Activated T-cell treated with anti-CD3 and anti-CD28 coated beads, Interleukin-2, amount 50 U/mL, for 1 hour (primary cell): ENCODE data around the gene TCFL5.
"Not testable (repeated sequence)": the region's sequence is repeated elsewhere in the genome, so short reads cannot be mapped to it uniquely, and the experiment has no call there.

Experiments
- DNase-seq: peaks from one replicate; pipeline ENCODE4 v3.0.0-alpha.2; 2020

The TCFL5 gene

DNA sequence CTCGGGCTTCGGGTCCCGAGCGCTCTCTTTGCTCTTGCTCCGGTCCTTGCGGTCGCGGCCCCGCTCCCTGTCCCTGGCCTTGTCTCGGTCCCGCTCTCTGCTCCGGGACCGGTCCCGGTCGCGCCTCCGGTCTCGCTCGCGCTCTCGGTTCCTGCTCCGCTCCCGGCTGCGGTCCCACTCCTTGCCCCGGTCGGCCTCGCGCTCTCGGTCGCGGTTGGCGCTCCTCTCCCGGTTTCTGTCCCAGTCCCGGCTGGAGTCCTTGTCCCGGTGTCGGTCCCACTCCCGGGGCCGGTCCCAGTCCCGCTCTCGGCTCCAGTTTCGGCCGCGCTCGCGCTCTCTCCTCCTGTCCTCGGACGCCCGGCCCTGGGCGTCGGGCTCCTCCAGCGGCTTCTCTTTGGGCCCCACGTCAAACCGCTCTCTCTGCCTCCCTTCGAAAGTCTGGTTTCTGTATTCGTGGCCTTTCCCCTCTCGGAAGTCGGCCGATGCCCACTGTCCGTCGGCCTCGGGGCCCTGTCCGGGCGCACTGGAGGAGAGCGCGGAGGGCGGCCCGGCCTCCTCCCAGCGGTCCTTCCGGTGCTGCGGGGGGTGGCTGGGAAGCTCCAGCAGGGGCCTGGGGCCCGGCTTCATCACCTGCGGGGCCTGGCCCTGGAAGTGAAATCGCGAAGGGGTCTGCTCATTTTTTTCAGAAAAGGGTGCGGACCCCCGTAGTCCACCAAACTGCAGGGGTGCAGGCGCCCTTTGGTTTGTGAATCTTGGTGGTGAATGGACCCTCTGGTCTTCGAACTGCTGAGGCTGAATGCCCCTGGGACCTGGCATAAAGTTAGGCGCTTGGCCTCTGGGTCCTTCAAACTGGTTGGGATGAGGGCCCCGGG lies 17.9 kb upstream of the TCFL5 start:
- no peak for DNase-seq

DNA sequence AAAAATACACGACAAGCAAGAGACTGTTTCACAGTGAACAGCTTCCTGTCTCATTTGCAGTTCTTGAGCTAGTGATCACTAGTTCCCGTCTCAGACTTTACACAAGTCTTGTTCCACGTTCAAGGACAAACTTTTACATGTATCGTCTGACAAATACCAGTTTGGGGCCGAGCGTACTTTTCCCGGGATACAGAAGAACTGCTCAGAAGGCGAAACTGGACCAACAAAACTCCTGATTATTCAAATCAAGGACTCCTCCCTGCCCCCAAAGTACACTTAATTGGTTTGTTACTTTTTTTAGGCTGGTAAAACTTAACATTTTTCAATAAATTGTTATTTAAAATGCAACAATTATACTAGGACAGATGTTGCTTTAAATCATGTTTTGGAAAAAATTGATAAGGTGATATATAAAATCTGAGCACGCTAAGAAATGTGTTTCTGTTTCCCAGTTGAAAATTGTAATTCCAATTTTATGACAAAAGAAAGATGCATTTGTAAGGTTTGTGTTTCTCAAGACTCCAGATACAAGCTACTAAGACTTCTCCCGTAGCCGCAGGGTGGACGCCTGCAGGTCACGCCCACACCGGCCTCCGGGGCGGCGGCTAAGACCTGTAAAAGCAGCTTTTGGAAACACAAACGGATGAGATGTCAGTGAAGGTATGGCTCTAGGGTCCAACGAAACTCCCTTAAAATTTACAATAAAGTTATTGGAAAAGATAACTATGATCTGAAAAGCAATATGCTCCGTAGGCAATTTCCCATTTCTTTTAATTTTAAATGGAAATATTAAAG lies 16.8 kb upstream of the TCFL5 start:
- no peak for DNase-seq

DNA sequence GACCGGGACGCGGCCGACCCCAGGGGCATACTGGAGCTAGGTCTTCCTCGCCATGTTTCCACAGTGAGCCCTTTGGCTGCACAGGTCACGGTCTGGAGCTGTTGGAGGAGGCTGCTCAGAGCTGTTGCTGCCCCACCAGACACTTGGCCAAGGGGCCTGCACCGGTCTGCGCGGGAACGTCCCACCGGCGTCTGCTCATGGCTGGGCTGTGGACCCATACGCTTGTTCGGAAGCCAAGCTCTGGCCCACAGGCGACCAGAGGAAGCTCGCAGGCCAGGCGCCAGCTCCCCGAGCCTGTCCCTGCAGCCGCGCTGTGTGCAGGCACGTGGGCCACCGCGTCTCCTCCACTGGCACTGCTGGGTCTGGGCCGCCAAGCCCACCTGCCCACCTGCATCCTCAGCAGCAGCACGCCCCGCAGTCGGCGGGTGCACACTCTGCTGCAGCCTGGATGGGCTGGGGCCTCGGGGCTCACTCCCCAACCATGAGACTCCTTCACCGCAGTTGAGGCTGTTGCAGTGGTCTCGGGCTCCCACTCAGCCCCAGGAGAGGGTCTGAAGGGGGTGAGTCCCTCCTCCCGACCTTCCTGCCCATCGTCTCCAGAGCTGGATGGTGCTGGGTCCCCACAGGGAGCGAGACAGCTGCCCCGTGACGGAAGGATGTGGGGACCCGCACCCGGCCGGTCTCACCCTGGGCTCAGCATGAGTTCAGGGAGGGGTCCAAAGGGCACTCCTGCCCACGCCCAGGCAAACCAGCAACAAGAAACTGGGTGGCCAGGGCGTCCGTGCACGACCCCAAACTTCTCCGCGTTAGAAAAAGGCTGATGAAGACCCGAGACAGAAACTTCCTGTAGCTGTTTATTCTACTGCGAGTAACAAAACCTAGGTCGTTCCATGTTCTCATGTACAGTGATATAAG lies 15.5 kb upstream of the TCFL5 start:
- DNase-seq = no peak

DNA sequence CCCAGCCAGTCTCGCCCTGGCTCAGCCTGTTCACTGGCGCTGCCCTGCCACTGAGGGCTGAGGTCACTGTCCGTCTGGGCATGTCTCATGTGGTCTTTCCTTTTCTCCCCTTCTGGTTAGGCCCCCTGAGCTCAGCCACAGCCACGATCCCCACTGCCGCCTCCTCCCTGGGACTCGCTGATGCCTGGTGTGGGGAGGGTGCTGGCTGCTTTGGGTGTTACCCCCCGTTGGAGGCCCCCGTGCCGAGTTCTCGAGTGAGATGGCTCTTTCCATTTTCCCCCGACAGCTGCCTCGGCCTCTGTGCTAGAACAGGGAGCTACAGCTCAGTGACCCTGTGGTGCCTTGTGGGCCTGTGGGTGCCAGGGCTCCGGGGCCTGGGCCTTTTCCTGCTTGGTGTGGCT lies 14.9 kb upstream of the TCFL5 start:
- DNase-seq = no peak

DNA sequence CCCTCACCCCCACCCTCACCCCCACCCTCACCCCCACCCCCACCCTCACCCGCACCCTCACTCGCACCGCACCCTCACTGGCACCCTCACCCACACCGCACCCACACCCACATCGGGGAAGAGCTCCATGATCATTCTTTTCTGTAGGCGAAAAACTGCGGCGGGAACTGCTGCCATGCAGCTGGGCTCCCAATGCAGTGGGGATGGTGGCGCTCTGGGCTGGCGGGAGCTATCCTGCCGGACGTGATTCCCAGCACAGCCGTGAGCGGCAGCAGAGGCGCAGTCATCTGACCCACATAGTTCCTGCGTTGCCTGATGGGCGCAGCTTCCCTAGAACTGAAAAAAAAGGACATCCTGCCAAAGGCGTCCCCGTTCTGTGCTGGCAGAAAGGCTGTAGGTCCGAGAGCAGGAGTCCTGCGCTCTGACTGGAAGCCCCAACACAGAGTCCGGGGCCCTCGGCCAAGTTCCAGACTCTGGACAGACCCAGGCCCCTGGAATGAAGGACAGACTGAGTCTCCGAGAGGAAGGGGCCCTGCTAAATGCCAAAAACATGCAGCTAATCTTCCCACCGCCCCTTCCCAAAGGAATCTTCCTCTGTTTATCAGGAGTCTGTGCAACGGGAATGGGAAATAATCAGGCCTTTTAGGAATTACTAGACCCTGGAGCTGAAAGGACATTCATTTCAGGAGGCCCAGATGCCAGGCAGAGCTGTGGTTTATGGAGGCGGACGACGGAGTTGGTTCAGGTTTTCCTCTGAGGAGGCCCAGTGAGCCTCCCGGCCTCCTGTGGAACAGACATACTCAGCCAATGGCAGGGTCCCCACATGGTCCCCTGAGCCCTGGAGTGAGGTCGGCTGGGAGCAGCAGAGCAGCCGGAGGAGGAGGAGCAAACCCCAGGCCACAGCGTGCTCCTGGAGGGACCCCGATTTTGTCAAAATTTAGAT lies 14.1 kb upstream of the TCFL5 start:
- no peak for DNase-seq

DNA sequence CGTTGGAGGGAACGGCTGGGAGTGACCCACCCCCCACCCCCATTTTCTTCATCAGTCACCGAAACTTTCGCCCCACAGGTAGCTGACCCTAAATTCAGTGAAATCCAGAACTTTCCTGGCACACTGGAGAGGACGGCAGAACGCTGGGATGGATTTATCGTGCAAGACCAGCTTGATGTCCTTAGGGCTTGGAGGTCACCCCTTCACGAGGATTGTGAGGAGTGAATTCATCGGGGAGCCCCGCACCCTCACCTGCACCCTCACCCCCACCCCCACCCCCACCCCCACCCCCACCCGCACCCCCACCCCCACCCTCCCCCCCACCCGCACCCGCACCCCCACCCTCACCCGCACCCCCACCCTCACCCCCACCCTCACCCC lies 13.3 kb upstream of the TCFL5 start:
- no peak for DNase-seq

DNA sequence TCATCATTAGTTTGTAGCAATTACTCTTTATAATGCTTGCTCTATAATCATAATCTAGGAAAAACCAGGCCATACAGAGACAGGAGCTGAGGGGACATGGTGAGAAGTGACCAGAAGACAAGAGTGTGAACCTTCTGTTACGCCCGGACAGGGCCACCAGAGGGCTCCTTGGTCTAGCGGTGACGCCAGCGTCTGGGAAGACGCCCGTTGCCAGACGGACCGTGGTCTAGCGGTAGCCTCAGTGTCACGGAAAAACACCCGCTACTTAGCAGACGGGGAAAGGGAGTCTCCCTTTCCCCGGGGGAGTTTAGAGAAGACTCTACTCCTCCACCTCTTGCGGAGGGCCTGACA lies 12.0 kb upstream of the TCFL5 start:
- DNase-seq = peak; percentile 34

DNA sequence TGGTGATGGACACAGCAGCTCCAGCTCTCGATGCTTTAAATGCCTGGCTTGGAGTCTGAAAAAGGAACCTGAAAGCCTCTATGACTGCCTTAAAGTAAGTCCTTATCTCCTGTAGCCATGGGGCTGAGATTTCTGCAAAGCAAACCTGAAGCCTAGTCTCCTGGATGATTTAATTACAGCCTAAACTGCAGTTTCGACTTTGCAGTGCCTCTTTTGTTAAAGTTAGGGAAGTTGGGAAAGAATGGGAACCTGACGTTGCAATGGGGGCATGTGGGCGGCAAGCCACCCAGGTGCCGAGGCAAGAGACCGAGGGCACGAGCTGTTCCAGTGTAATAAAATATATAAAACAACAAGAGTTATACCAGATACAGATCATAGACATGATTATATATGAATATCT lies 11.7 kb upstream of the TCFL5 start:
- DNase-seq = no peak

DNA sequence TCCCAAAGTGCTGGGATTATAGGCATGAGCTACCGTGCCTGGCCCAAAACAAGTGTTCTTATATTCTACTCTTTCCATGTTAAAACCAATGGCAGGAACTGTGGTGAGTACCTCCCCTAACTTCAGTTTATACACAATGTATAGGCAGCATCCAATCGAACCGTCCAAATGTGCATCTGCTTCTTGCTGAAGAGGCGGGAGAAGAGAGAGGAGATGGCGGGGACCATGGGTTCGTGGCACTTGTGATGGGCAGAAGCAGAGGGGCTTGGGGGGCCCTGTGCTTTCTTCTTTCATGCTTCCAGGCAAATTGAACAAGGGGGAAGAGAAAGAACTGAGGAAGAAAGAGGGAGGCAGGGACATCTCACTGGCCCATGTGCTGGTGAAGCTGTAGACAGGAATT lies 11.2 kb upstream of the TCFL5 start:
- no peak for DNase-seq

DNA sequence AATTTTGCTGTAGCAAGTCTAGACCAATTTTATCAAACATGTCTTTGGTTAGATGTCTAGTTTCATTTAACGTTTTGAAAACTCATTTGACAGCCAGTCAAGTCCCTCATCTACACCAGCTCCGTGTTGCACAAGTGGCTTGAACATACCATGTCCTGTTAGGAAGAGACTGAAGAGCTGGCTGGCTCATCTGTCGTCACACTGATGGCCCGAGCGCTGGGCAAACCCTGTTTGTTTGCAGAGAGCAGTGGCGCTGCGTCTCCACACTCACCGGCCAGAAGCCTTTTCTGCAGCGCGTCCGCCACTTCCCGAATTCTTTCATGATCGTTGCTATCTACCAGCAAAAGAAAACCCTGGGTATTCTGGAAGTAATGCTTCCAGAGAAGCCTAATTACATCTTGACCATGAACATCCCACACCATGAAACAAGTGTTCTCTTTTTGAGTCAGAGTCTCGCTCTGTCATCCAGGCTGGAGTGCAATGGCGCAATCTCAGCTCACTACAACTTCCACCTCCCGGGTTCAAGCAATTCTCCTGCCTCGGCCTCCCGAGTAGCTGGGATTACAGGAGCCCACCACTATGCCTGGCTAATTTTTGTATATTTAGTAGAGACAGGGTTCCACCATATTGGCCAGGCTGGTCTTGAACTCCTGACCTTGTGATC lies 10.7 kb upstream of the TCFL5 start:
- DNase-seq = no peak

DNA sequence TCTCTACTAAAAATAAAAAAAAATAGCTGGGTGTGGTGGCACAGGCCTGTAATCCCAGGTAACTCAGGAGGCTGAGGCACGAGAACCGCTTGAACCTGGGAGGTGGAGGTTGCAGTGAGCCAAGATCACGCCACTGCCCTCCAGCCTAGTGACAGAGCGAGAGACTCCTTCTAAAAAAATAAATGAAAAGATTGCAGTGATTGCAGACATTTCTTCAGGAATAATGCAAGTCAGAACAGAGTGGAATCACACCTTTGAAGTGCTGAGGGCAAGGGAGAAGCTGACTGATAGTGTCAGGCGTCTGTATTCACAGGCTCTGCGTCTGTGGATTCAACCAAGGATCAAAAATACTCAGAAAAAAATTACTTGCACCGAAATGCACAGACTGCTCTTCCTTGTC lies 2.6 kb upstream of the TCFL5 start:
- no peak for DNase-seq

DNA sequence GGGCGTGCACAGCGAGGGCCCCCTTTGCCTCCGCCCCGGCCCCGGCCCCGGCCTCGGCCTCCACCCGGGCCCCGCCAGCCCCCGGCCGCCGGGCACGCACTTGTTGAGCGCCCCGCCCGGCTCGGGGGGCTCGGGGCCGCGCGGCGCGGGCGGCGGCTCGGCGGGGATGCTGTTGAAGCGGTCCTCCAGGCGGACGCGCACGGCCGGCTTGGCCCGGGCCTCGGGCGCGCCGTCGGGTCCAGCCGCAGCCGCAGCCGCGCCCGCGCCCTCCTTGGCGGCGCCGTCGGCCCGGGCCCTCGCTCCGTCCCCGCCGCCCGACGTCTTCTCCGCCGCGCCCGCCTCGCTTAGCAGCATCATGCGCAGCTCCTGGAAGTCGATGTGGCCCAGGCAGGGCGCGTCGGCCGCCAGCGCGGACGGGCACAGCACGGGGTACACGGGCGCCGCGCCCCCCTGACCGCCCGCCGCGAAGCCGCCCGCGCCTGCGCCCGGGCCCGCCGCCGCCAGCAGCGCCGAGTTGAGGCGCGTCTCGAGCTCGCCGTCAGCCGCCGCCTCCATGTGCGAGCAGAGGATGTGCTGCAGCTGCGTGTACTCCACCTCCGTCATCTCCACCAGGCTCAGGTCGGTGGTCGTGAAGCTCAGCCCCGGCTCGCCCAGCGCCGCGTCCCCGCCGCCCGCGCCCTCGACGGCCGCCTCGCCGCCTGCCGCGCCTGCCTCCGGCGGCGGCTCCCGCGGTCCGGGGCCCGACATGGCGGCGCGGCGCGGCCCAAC lies 514 bp downstream of the TCFL5 start:
- DNase-seq = peak; percentile 27

DNA sequence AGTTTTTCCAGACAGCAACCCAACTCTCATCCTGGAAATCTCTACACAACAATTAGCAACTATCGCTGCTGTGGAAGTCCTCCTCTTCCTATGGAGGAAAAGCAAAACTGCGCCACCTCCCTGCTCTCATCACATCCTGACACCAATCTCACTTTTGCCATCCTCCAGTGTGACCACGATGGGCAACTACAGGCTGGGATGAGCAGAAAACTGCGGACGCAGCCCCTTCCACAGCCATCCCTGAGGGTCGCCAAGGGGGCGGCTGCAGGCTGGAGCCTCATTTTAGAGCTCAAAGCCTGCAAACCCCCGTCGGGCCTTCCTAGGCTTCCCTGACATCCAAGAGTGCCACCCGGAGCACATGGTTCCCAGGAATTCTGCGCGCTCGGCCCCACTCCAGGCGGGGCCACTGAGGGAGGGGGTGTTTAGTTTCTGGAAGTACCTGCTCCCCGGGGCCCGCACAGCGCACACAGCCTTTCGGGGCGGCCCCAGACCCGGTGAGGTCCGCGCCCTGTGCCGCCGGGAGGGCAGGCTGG lies 1.2 kb downstream of the TCFL5 start:
- no peak for DNase-seq

DNA sequence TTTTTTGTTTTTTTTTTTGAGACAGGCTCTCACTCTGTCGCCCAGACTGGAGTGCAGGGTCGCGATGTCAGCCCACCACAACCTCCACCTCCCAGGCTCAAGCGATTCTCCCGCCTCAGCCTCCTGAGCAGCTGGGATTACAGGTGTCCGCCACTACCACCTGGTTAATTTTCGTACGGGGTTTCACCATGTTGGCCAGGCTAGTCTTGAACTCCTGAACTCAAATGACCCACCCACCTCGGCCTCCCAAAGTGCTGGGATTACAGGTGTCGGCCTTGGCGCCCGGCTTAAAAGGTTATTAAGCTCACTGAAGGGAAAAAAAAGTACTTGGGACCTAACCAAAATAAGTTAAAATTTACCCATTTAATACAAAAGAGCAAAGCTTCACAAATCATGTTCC lies 1.9 kb downstream of the TCFL5 start:
- no peak for DNase-seq

DNA sequence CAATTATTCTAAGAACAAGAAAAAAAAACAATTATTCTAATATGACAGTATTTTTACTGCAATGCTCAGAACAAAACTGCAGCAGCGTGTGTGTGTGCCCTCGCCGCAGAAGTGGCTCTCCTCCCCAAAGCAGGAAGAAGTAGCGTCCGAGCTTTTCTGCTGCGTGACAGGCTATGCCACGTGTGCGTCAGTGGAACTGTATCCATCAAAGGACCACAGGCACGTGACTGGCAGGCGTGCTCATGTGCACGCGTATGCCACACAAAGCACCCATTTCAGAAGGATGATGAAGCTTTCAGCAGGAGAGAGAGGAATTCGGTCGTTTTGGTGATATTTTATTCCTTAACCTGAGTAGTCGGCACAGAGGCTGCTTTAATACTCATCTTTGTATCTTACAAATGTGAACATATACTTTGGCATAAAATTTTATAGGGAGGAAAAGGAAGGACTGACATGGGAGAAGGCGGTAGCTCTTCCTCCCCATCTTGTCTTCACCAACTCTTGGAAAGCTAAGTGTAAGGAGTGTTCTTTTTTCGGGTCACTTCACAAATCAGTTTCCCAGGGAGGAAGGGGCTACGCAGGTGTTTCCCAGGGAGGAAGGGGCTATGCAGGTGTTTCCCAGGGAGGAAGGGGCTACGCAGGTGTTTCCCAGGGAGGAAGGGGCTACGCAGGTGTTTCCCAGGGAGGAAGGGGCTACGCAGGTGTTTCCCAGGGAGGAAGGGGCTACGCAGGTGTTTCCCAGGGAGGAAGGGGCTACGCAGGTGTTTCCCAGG lies 3.4 kb downstream of the TCFL5 start:
- DNase-seq = no peak

DNA sequence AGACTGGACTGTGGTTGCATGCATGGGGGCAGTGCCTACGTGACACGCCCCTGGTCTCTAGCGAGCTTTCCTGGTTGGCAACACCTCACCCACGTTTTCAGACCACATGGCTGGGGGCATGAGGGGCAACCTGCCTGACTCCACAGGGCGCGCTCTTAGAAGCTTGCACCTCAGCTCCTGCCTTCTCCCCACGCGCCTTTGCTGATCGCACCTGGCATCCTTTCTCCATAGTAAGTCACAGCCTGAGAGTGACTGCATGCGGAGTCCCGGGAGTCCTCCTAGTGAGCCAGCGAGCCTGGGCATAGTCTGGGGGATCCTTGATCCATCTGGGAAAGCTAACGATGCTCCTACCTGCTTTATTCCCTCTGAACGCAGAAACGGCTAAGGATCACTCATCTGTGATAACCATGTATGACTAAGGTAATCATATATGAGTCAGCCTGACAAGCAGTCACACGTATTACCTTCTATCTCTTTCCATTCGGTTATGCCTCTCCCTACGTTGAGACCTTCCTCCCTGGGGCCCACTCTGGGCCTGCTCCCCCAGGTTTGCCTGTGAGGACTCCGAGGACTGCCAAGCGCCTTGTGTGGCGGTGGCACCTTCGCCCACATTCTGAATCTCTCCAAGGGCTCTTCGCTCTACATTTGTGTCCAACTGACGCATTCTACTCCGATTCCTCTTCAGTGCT lies 4.5 kb downstream of the TCFL5 start:
- DNase-seq = no peak

DNA sequence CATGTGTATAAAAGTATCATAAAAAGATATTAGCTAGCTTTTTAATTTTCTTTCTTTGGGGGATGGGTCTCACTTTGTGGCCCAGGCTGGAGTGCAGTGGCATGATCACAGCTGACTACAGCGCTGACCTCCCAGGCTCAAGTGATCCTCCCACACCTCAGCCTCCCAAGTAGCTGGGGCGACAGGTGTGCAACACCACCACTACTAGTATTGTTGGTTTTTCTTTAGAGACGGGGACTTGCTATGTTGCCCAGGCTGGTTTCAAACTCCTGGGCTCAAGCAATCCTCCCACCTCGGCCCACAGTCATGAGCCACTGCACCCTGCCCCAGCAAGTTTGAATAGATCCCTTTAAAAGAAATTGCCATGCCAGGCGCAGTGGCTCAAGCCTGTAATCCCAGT lies 6.5 kb downstream of the TCFL5 start:
- no peak for DNase-seq

DNA sequence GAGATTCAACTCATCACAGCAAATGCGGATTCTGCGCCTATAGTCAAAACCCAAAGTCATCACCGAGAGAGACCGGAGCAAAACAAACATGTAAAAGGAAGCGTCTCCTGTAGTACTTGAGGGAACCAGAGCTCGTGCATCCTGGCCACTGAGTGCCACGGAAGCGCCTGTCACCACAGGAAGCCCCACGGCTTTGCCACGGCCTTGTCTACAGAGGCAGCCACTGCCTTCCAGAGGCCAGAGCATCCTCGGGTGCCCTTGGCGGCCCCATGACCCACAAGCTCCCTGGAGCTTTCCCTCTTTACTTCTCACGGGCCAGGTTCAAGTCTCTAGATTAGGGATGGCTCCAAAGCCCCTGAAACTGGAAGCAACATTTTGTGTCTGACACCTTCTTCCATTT lies 7.5 kb downstream of the TCFL5 start:
- no peak for DNase-seq

DNA sequence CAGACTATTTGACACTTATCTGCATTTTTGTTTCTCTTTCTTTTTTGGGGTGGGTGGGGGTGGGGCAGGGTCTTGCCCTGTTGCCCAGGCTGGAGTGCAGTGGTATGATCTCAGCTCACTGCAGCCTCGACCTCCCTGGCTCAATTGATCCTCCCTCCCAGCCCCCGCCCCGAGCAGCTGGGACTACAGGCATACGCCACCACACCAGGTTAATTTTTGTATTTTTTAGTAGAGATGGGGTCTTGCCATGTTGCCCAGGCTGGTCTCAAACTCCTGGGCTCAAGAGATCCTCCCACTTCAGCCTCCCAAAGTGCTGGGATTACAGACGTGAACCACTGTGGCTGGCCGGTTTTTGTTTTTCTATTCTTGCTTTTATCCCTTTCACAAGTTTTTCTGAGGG lies 8.3 kb downstream of the TCFL5 start:
- not testable (repeated sequence) for DNase-seq
